ENCODE results near the gene SLC2A3.
"Not testable (repeated sequence)": the region's sequence is repeated elsewhere in the genome, so short reads cannot be mapped to it uniquely, and the experiment has no call there.

- not testable (repeated sequence) for TF ChIP-seq CTCF (IDR thresholded peaks at IDR 0.05); USF1 (CRISPR knock-in tag; IDR thresholded peaks at IDR 0.05); CBFB (CRISPR knock-in tag; IDR thresholded peaks at IDR 0.05; ENCODE audit: low read depth); ATF3 (CRISPR knock-in tag; conservative IDR thresholded peaks at IDR 0.05); TP53 (CRISPR knock-in tag; IDR thresholded peaks at IDR 0.05); NFYB (CRISPR knock-in tag; conservative IDR thresholded peaks at IDR 0.05; ENCODE audit: low read depth); NR3C1 (CRISPR knock-in tag; conservative IDR thresholded peaks at IDR 0.05; ENCODE audit: low read depth); USF2 (CRISPR knock-in tag; IDR thresholded peaks at IDR 0.05); NFATC4 (CRISPR knock-in tag; IDR thresholded peaks at IDR 0.05); KAT7 (CRISPR knock-in tag; IDR thresholded peaks at IDR 0.05; ENCODE audit: borderline replicate concordance); ATF1 (CRISPR knock-in tag; IDR thresholded peaks at IDR 0.05); CREB1 (CRISPR knock-in tag; IDR thresholded peaks at IDR 0.05); ATF6 (CRISPR knock-in tag; IDR thresholded peaks at IDR 0.05)
Observed at GRCh38 chr12:7944760-7945159, 8.8 kb upstream of the SLC2A3 start.

All from WTC11 (cell line).